HG02852 (cell line): Measurements from ENCODE around the gene CRLF1.
A peak's percentile ranks its signal among the peaks of the same experiment; 100 is the strongest.

Experiments
- ATAC-seq: cut with Tn5 transposase; IDR thresholded peaks from one replicate; pipeline ENCODE4 v1.9.1; 2021; ENCODE audit warnings: mild to moderate bottlenecking, moderate library complexity; ENCODE audit not compliant: unreplicated experiment

The CRLF1 gene

DNA sequence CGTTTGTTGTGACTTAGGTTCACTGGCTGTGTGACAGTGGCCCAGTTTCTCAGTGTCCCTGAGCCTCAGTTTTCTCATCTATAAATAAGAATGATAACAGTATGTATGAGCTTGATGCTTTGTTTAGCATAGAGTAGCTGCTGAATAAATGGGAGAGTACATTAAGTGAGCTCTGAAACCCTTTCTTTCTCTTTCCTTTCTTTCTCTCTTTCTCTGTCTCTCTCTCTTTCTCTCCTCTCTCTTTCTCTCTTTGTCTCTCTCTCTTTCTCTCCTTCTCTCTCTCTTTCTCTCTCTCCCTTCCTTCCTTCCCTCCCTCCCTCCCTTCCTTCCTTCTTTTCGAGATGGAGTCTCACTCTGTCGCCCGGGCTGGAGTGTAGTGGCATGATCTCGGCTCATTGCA, 46.9 kb downstream of the CRLF1 start:
- ATAC-seq: no peak

DNA sequence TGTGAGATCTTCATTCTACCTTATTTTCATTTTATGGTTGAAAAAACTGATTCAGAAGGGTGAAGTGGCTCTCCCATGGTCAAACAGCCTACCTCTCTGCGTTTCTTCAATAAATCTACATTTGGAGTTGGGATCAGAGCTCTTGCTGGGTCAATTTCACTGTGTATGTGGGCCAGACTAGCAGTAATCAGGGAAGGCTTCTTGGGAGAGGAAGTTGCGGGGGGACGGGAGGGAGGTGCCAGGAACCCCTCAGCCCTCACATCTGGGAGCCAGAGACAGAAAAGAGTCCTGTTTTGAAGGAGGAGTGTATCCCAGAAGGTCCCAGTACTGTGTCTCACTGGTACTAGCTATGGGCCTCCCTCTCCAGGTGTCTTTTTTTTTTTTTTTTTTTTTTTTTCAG, 48.0 kb downstream of the CRLF1 start:
- ATAC-seq: no peak

DNA sequence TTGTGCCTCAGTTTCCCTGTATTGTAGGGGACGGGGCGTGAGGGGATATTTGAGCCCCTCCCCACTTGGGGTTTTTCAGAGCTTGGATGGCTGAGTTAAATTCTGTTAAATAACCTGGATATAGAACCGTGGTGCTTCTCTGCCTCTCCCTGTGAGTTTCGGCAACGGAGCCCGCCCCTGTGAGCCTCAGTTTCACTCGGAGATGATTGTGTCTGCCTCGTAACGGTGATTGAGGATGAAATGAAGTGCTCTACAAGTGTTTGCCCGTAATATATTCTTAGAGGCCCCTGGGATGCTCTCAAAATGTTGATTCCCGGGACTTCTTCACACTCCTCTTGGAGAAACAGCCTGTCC, 48.4 kb downstream of the CRLF1 start:
- no peak for ATAC-seq

DNA sequence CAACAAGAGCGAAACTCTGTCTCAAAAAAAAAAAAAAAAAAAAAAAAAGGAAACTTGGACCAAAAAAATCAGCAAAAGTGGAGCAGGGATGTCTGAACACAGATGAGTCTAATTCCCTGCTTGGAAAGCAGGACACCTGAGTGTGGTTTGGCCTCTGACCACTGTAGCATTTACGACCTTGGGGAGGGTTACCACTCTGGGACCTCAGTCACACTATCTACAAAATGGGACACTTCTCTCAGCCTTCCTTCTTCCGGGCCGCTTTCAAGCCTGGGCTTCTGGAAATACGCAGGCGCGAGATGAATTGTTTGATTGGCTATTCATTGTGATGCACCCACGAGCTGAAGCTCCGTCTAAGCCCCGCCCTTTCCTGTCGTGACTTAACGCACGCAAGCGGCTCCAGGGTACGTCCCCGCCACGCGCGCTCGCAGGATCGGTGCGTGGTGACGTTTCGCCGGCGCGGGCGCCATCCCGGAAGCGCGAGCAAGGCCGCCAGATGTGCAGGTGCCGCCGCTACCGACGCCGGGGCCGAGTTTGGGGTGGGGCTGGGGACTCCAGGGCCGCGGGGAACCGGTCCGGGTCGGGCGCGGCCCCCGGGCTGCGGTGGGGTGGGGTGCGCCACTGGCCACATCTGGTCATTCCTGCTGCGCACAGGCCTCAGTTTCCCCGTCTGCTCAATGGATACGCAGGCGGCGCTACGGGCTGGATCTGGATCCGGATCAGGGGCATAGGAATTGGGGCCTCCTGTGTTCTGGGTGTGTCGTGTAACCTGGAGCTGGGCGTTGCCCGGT, 49.0 kb downstream of the CRLF1 start, which contains the start of gene KXD1:
TSS of gene KXD1 (plus strand) at position 460 of the 791 bp plus-strand sequence. CDS start 4,187 bp downstream, outside the sequence.
- ATAC-seq: peak; percentile 90

DNA sequence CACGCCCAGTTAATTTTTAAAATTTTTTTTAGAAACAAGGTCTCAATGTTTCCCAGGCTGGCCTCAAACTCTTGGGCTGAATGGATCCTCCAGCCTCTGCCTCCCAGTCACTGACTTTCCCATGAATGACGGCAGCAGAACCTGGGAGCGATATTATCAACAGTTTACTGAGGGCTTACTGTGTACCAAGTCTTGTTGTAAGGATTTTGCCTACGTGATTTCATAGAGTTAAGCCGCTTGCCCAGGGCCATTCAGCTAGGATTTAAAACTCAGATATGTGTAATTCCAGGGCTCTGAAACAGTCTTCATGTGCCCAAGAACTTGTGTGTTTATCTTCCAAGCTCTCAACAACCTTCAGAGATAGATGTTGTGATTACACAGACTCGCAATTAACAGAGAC, 55.0 kb downstream of the CRLF1 start:
- ATAC-seq: no peak

DNA sequence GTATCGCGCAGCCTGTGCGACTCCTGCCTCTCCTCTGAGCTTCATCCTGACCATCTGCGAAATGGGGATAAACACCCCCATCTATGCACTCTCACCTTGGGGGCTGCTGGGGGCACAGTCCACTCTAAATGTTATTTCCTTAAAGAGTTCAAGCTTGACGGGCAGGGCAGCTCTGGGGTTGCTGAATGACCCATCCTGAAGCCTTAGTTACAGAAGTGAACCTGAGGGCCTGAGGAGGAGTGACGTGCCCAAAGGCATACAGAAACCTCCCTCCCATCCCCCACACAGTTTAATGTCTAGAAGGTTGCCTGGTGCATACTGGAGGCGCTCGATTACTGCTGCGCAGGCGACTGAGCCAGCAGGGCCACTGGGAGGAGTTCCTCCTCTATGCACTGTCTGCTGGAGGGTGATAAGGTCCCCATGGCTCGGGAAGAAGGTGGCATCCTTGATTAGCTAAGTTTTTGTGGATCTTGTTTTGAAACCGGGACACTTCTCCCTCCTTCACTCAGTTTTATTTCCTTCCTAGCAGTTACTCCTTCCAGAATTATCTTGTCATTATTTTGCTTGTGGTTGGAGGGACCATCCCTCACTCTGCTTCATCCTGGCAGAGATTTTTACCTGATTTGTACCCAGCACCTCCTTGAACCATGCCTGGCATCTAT, 62.7 kb downstream of the CRLF1 start:
- peak; percentile 47 for ATAC-seq
